ENCODE data around the gene RCAN2.

DNA sequence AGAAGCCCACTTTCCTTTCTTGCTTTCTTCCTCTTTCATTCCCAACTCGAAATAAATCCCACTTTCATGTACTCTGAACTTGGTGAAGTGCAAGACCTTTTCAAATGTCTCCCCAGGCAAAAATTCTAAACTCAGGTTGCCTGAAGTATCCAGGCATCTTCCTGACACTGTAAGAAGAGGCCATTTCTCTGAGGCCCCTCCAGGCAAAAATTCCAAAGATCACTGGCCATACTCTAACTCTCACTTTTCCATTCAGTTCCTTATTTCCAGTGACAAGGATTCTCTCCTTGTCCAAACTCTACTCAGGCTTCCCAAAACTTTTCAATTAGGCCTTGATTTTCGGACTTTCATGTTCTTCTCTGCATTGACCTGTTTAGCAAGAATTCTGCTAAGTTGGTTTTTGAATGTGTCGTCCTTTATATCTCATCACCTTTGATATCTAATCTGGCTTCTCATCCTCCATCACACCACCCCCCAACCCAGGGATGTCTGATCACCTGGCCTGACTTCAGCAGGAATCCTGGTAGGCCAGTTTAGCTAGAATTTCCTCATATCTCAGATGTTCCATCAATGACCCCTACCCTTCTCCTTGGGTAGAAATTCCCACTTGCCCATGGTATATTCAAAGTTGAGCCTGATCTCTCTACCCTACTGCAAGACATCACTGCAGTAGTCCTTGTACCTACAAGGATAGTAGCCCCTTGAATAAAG is 124.9 kb downstream of the RCAN2 start:
- TF ChIP-seq CTCF (IDR thresholded peaks at IDR 0.05) (no peak), POLR2AphosphoS5 (IDR thresholded peaks at IDR 0.05) (no peak)

Data from esophagus muscularis mucosa (tissue), 3 donors.